GM21717 (cell line): ENCODE data around the gene IFITM5.
"Not testable (repeated sequence)": the region's sequence is repeated elsewhere in the genome, so short reads cannot be mapped to it uniquely, and the experiment has no call there.

Experiments
- ATAC-seq: cut with Tn5 transposase; IDR thresholded peaks from one replicate; pipeline ENCODE4 v1.9.1; 2021; ENCODE audit warnings: mild to moderate bottlenecking, moderate library complexity; ENCODE audit not compliant: unreplicated experiment

IFITM5 gene

GRCh38 chr11:296171-297050 is 2.9 kb downstream of the IFITM5 start:
- no peak for ATAC-seq

GRCh38 chr11:295351-296170 is 3.8 kb downstream of the IFITM5 start:
- ATAC-seq: no peak

GRCh38 chr11:294780-295179 is 4.5 kb downstream of the IFITM5 start:
- ATAC-seq: no peak

- no peak for ATAC-seq
Measured at GRCh38 chr11:293852-294661, 5.3 kb downstream of the IFITM5 start.

GRCh38 chr11:293271-293851 is 6.0 kb downstream of the IFITM5 start:
- ATAC-seq: no peak

GRCh38 chr11:292211-293121 is 6.9 kb downstream of the IFITM5 start:
- no peak for ATAC-seq

GRCh38 chr11:291281-292210 is 7.8 kb downstream of the IFITM5 start:
- no peak for ATAC-seq

- no peak for ATAC-seq
Measured at GRCh38 chr11:290621-291231, 8.6 kb downstream of the IFITM5 start.

GRCh38 chr11:289712-290620 is 9.4 kb downstream of the IFITM5 start:
- ATAC-seq: no peak

- no peak for ATAC-seq
Measured at GRCh38 chr11:289398-289711, 10.0 kb downstream of the IFITM5 start.

- no peak for ATAC-seq
Measured at GRCh38 chr11:288478-289397, 10.6 kb downstream of the IFITM5 start, which contains the start of gene PGGHG. TSS of gene PGGHG (plus strand) at chr11:289126. CDS start at chr11:289817, 691 bp downstream.

- ATAC-seq: no peak
Measured at GRCh38 chr11:287821-288477, 11.4 kb downstream of the IFITM5 start.

- not testable (repeated sequence) for ATAC-seq
Measured at GRCh38 chr11:286977-287820, 12.1 kb downstream of the IFITM5 start.

- ATAC-seq: no peak
Measured at GRCh38 chr11:285894-286220, 13.5 kb downstream of the IFITM5 start.
